ENCODE data around the gene SLC2A10.

The SLC2A10 gene

DNA sequence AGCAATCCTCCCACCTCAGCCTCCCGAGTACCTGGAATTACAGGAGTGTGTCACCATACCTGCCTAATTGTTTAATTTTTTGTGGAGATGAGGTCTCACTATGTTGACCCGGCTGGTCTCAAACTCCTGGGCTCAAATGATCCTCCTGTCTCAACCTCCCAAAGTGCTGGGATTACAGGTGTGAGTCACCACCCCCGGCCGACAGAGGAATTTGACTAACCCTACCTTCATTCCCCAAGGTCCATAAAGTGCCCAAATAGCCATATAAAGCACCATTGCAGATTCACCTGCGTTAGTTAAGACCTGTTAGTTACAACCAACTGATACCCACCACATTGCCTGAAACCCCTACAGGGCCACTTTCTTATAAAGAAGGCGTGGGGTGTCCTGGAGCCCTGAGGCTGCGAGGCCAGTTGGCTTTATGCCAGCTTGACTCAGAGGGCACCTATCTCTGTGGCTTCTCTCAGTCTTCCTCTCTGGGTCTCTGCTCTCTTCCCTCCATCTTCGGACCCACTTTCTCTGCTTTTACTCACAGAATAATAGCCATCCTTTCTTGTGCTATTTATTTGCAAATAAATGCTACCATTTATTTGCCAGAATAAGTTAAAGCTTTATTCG is 65.6 kb downstream of the SLC2A10 start:
- Histone ChIP-seq H3K36me3 (ENCODE audit: control insufficient read depth, insufficient read depth, low read length, severe bottlenecking) (no peaks in the 10 kb centered on the region), H3K4me3 (ENCODE audit: low read length) (no peak overlapping the region), H3K4me1 (ENCODE audit: control insufficient read depth, insufficient read depth, low read length) (no peaks in the 10 kb centered on the region), H3K27me3 (replicated peaks; ENCODE audit: control insufficient read depth, insufficient read depth, low read length) (peaks cover 39% of the 10 kb centered on the region), H3K9ac (ENCODE audit: low read length) (no peak overlapping the region), H3K9me3 (ENCODE audit: control insufficient read depth, low read length) (no peaks in the 10 kb centered on the region)
- DNase-seq (ENCODE audit: low read depth), result no peak

GRCh38 chr20:46775806-46776205 is 66.4 kb downstream of the SLC2A10 start:
- Histone ChIP-seq H3K36me3 (ENCODE audit: control insufficient read depth, insufficient read depth, low read length, severe bottlenecking) (no peaks in the 10 kb centered on the region), H3K4me1 (ENCODE audit: control insufficient read depth, insufficient read depth, low read length) (no peaks in the 10 kb centered on the region), H3K4me3 (ENCODE audit: low read length) (no peak overlapping the region), H3K27me3 (replicated peaks; ENCODE audit: control insufficient read depth, insufficient read depth, low read length) (peaks cover 42% of the 10 kb centered on the region), H3K9me3 (ENCODE audit: control insufficient read depth, low read length) (no peaks in the 10 kb centered on the region), H3K9ac (ENCODE audit: low read length) (no peak overlapping the region)
- no peak for DNase-seq (ENCODE audit: low read depth)

- no peak for DNase-seq (ENCODE audit: low read depth)
- Histone ChIP-seq H3K9ac (ENCODE audit: low read length) (no peak overlapping the region), H3K36me3 (ENCODE audit: control insufficient read depth, insufficient read depth, low read length, severe bottlenecking) (no peaks in the 10 kb centered on the region), H3K9me3 (ENCODE audit: control insufficient read depth, low read length) (no peaks in the 10 kb centered on the region), H3K27me3 (replicated peaks; ENCODE audit: control insufficient read depth, insufficient read depth, low read length) (peaks cover 32% of the 10 kb centered on the region), H3K4me1 (ENCODE audit: control insufficient read depth, insufficient read depth, low read length) (no peaks in the 10 kb centered on the region), H3K4me3 (ENCODE audit: low read length) (no peak overlapping the region)
Measured at GRCh38 chr20:46777331-46777730, 67.9 kb downstream of the SLC2A10 start.

GRCh38 chr20:46779831-46780230 is 70.4 kb downstream of the SLC2A10 start:
- no peak for DNase-seq (ENCODE audit: low read depth)
- Histone ChIP-seq H3K36me3 (ENCODE audit: control insufficient read depth, insufficient read depth, low read length, severe bottlenecking) (no peaks in the 10 kb centered on the region), H3K4me3 (ENCODE audit: low read length) (no peak overlapping the region), H3K9ac (ENCODE audit: low read length) (no peak overlapping the region), H3K27me3 (replicated peaks; ENCODE audit: control insufficient read depth, insufficient read depth, low read length) (peaks cover 18% of the 10 kb centered on the region), H3K9me3 (ENCODE audit: control insufficient read depth, low read length) (no peaks in the 10 kb centered on the region), H3K4me1 (ENCODE audit: control insufficient read depth, insufficient read depth, low read length) (no peaks in the 10 kb centered on the region)

DNA sequence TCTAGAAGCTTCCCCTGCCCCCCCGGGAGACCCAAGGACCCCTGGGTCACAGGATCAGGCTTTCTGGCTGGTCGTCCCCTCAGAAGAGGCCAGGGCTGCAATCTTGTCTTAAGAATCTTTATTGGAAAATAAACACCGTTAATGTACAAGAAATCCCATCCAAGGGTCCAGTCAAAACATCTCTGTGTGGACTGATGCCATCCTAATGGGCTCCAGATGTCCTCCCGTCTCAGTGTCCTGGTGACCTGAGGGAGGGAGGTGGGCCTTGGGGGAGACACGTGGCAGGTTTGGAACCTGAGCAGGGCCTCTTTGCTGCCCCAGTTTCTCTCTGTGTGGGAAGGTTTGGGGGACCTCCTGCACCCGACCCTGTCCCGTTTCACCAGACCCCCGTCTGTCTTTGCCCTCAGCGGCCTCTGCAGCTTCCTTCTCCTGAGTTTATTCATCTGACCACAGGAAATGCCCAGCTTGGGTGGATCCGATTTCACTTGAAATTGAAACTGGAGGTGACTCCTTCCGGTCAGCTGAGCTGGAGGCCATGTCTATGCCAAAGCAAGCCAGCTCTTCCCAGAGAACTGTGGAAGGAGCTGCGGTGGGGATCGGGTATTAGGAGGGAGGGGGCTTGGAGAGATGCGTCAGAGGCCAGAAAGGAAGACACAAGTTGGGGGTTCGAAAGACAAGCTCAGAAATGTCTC is 75.1 kb downstream of the SLC2A10 start:
- no peaks in the 10 kb centered on the region for H3K36me3 ChIP-seq (ENCODE audit: control insufficient read depth, insufficient read depth, low read length, severe bottlenecking)
- peak; percentile 50 for DNase-seq (ENCODE audit: low read depth)
- H3K4me1 ChIP-seq (ENCODE audit: control insufficient read depth, insufficient read depth, low read length), result no peaks in the 10 kb centered on the region
- no peaks in the 10 kb centered on the region for H3K9me3 ChIP-seq (ENCODE audit: control insufficient read depth, low read length)
- peaks cover 33% of the 10 kb centered on the region for H3K27me3 ChIP-seq (replicated peaks; ENCODE audit: control insufficient read depth, insufficient read depth, low read length)
- H3K4me3 ChIP-seq (ENCODE audit: low read length), result no peak overlapping the region
- no peak overlapping the region for H3K9ac ChIP-seq (ENCODE audit: low read length)

All from adipocyte (in vitro differentiated cells).